GM23338 (cell line): ENCODE results near the gene ZNF335. TPM values are rescaled to one million over a fixed set of nuclear protein-coding genes. Genes with fewer than 3 reads are reported as not detected.

Experiments
- ATAC-seq: fragments of 200-7000 bp; cut with Tn5 transposase; 3 replicates; pipeline ENCODE4 v1.9.1; 2020
- DNase-seq: peaks from one replicate; pipeline ENCODE4 v3.0.0-alpha.2; 2015; ENCODE audit warnings: low spot score
- H2AFZ ChIP-seq: fragments of 200-600 bp; sonication (generic); 2 replicates; pipeline ENCODE4 v1.8.0; 2016; ENCODE audit warnings: antibody characterized with exemption, mild to moderate bottlenecking, moderate library complexity
- H3F3A ChIP-seq: fragments of 200-600 bp; sonication (generic); replicated peaks from 2 replicates; pipeline ENCODE4 v1.8.0; 2017; ENCODE audit warnings: antibody characterized with exemption, mixed run types, low read depth
- H3K27ac ChIP-seq: fragments of 200-600 bp; sonication (generic); 2 replicates; pipeline ENCODE4 v1.6.1; 2016; ENCODE audit warnings: low read depth
- H3K27me3 ChIP-seq: fragments of 200-600 bp; sonication (generic); 2 replicates; pipeline ENCODE4 v1.8.0; 2016; ENCODE audit warnings: mild to moderate bottlenecking, mixed run types, moderate library complexity; ENCODE audit not compliant: insufficient read depth
- H3K36me3 ChIP-seq: fragments of 200-600 bp; sonication (generic); 2 replicates; pipeline ENCODE4 v1.8.0; 2016; ENCODE audit warnings: mild to moderate bottlenecking; ENCODE audit not compliant: insufficient read depth
- H3K4me1 ChIP-seq: fragments of 200-600 bp; sonication (generic); 2 replicates; pipeline ENCODE4 v1.8.0; 2016; ENCODE audit warnings: mild to moderate bottlenecking, moderate library complexity; ENCODE audit not compliant: insufficient read depth
- H3K4me2 ChIP-seq: fragments of 200-600 bp; sonication (generic); 2 replicates; pipeline ENCODE4 v1.7.1; 2017; ENCODE audit warnings: mixed run types
- H3K4me3 ChIP-seq: fragments of 200-600 bp; sonication (generic); 2 replicates; pipeline ENCODE4 v1.6.1; 2016; ENCODE audit warnings: mixed run types
- H3K79me2 ChIP-seq: fragments of 200-600 bp; sonication (generic); replicated peaks from 2 replicates; pipeline ENCODE4 v1.8.0; 2017; ENCODE audit warnings: mild to moderate bottlenecking; ENCODE audit not compliant: insufficient read depth
- H3K9me2 ChIP-seq: fragments of 200-600 bp; sonication (generic); 2 replicates; pipeline ENCODE4 v1.8.0; 2017; ENCODE audit not compliant: insufficient read depth
- H4K20me1 ChIP-seq: fragments of 200-600 bp; sonication (generic); replicated peaks from 2 replicates; pipeline ENCODE4 v1.8.0; 2017; ENCODE audit warnings: mild to moderate bottlenecking; ENCODE audit not compliant: insufficient read depth
- H3K27ac Mint-ChIP-seq: 2 replicates; pipeline ENCODE4 v1.8.0; 2020; ENCODE audit warnings: inconsistent platforms, mild to moderate bottlenecking, moderate library complexity, mixed read lengths
- H3K27me3 Mint-ChIP-seq: 3 replicates; pipeline ENCODE4 v1.8.0; 2022; ENCODE audit warnings: low read depth, mild to moderate bottlenecking, moderate library complexity, mixed read lengths, inconsistent platforms; ENCODE audit not compliant: insufficient read depth, poor library complexity
- H3K36me3 Mint-ChIP-seq: 3 replicates; pipeline ENCODE4 v1.8.0; 2021; ENCODE audit warnings: low read depth, mild to moderate bottlenecking, inconsistent platforms, moderate library complexity, mixed read lengths
- H3K4me1 Mint-ChIP-seq: 3 replicates; pipeline ENCODE4 v1.8.0; 2020; ENCODE audit warnings: mild to moderate bottlenecking, inconsistent platforms, mixed read lengths
- H3K4me3 Mint-ChIP-seq: 3 replicates; pipeline ENCODE4 v1.8.0; 2021; ENCODE audit warnings: moderate library complexity, mild to moderate bottlenecking, inconsistent platforms, mixed read lengths
- H3K9me3 Mint-ChIP-seq: 3 replicates; pipeline ENCODE4 v1.8.0; 2020; ENCODE audit warnings: moderate library complexity, mild to moderate bottlenecking, inconsistent platforms, mixed read lengths
- CREB1 ChIP-seq: fragments of 250-450 bp; sonication (Bioruptor Pico); IDR thresholded peaks from 2 replicates; pipeline ENCODE4 v1.5.0; 2020; ENCODE audit warnings: low read depth, mild to moderate bottlenecking, moderate library complexity
- CTCF ChIP-seq, 2 experiments: fragments of 200-600 bp in 1 of 2; sonication (generic) in 1 of 2; conservative IDR thresholded peaks; 2 replicates each; pipeline versions ENCODE4 v1.5.1 to v1.6.1; 2016 to 2017; ENCODE audit warnings: antibody characterized with exemption in 2 of 2, low read depth in 2 of 2, mild to moderate bottlenecking in 2 of 2, moderate library complexity in 1 of 2
- EZH2 ChIP-seq: fragments of 200-600 bp; sonication (generic); IDR thresholded peaks from one replicate; pipeline ENCODE4 v1.8.0; 2017; ENCODE audit warnings: antibody characterized with exemption, mild to moderate bottlenecking, low read depth; ENCODE audit not compliant: unreplicated experiment
- EZH2phosphoT487 ChIP-seq: fragments of 200-600 bp; sonication (generic); IDR thresholded peaks from one replicate; pipeline ENCODE4 v1.8.1; 2018; ENCODE audit warnings: antibody characterized with exemption; ENCODE audit not compliant: unreplicated experiment
- JUNB ChIP-seq: IDR thresholded peaks from one replicate; pipeline ENCODE4 v1.6.1; 2016; ENCODE audit warnings: antibody characterized with exemption; ENCODE audit not compliant: unreplicated experiment
- POLR2AphosphoS5 ChIP-seq: IDR thresholded peaks from 2 replicates; pipeline ENCODE4 v1.6.1; 2016; ENCODE audit warnings: antibody characterized with exemption, low read depth
- STAT1 ChIP-seq: IDR thresholded peaks from one replicate; pipeline ENCODE4 v1.6.1; 2016; ENCODE audit warnings: antibody characterized with exemption; ENCODE audit not compliant: unreplicated experiment
- ZNF114 ChIP-seq: fragments of 250-450 bp; sonication (Bioruptor Pico); IDR thresholded peaks from 2 replicates; pipeline ENCODE4 v1.5.0; 2020; ENCODE audit warnings: mild to moderate bottlenecking, moderate library complexity
- ZNF462 ChIP-seq: fragments of 250-450 bp; sonication (Bioruptor Pico); IDR thresholded peaks from 2 replicates; pipeline ENCODE4 v1.5.0; 2020; ENCODE audit warnings: mild to moderate bottlenecking, moderate library complexity
- polyA plus RNA-seq: library from polyadenylated mRNA; unstranded; fragments of >200 nt; fragmentation: Nextera tagmentation; extraction: Ambion mirVana; gene quantifications from 2 replicates; pipeline ENCODE4 v1.2.1, GENCODE V29; 2016
- total RNA-seq: library from RNA; depleted of rRNA; stranded (reverse); fragments of >200 nt; shearing (Covaris generic); gene quantifications from 2 replicates; pipeline ENCODE4 v1.2.3, GENCODE V29; 2014
- TF ChIP-seq, protein P1 (sequence below): IDR thresholded peaks from 2 replicates; pipeline ENCODE4 v1.6.1; 2016; ENCODE audit warnings: antibody characterized with exemption
- TF ChIP-seq, protein P2 (sequence below): IDR thresholded peaks from one replicate; pipeline ENCODE4 v1.6.1; 2018; ENCODE audit warnings: antibody characterized with exemption; ENCODE audit not compliant: unreplicated experiment

The ZNF335 gene
- total and polyA plus RNA-seq, 2 experiments from 2014 or later, result 7.4 to 24.2 TPM

GRCh38 chr20:45959956-45960630 is 11.9 kb downstream of the ZNF335 start:
- H3K36me3 Mint-ChIP-seq, result peaks cover 39% of the 10 kb centered on the region
- H3K27me3 ChIP-seq, result no peaks in the 10 kb centered on the region
- no peaks in the 10 kb centered on the region for H3K4me1 ChIP-seq
- no peak overlapping the region for H3K27ac Mint-ChIP-seq
- no peaks in the 10 kb centered on the region for H4K20me1 ChIP-seq
- H3K9me2 ChIP-seq, result no peaks in the 10 kb centered on the region
- DNase-seq, result no peak
- no peak overlapping the region for H2AFZ ChIP-seq
- H3K4me1 Mint-ChIP-seq, result 0 out of 3 replicates have a peak, but pooled peaks cover 2% of the 10 kb centered on the region
- no peaks in the 10 kb centered on the region for H3K9me3 Mint-ChIP-seq
- no peak overlapping the region for H3K4me3 Mint-ChIP-seq
- ATAC-seq, result no peak
- H3K4me3 ChIP-seq, result no peak overlapping the region
- H3K27ac ChIP-seq, result no peak overlapping the region
- H3K79me2 ChIP-seq, result no peaks in the 10 kb centered on the region
- peaks cover 10% of the 10 kb centered on the region for H3K27me3 Mint-ChIP-seq
- no peak overlapping the region for H3K4me2 ChIP-seq
- H3K36me3 ChIP-seq, result no peaks in the 10 kb centered on the region; the same call in 1 of the 2 replicates
- H3F3A ChIP-seq, result no peaks in the 10 kb centered on the region
- TF ChIP-seq STAT1 (no peak), EZH2phosphoT487 (no peak), CTCF (conservative IDR thresholded peaks at IDR 0.05; ENCODE audit: low read depth in 2 of 2) (no peak), CREB1 (CRISPR knock-in tag) (no peak), JUNB (no peak), EZH2 (no peak), ZNF462 (CRISPR knock-in tag) (no peak), ZNF114 (no peak), POLR2AphosphoS5 (no peak)
- TF ChIP-seq, protein P1, sequence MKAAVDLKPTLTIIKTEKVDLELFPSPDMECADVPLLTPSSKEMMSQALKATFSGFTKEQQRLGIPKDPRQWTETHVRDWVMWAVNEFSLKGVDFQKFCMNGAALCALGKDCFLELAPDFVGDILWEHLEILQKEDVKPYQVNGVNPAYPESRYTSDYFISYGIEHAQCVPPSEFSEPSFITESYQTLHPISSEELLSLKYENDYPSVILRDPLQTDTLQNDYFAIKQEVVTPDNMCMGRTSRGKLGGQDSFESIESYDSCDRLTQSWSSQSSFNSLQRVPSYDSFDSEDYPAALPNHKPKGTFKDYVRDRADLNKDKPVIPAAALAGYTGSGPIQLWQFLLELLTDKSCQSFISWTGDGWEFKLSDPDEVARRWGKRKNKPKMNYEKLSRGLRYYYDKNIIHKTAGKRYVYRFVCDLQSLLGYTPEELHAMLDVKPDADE, result no peak
- TF ChIP-seq, protein P2, sequence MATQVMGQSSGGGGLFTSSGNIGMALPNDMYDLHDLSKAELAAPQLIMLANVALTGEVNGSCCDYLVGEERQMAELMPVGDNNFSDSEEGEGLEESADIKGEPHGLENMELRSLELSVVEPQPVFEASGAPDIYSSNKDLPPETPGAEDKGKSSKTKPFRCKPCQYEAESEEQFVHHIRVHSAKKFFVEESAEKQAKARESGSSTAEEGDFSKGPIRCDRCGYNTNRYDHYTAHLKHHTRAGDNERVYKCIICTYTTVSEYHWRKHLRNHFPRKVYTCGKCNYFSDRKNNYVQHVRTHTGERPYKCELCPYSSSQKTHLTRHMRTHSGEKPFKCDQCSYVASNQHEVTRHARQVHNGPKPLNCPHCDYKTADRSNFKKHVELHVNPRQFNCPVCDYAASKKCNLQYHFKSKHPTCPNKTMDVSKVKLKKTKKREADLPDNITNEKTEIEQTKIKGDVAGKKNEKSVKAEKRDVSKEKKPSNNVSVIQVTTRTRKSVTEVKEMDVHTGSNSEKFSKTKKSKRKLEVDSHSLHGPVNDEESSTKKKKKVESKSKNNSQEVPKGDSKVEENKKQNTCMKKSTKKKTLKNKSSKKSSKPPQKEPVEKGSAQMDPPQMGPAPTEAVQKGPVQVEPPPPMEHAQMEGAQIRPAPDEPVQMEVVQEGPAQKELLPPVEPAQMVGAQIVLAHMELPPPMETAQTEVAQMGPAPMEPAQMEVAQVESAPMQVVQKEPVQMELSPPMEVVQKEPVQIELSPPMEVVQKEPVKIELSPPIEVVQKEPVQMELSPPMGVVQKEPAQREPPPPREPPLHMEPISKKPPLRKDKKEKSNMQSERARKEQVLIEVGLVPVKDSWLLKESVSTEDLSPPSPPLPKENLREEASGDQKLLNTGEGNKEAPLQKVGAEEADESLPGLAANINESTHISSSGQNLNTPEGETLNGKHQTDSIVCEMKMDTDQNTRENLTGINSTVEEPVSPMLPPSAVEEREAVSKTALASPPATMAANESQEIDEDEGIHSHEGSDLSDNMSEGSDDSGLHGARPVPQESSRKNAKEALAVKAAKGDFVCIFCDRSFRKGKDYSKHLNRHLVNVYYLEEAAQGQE, result no peak
